ENCODE data around the gene TMA7B. TPM values are rescaled to one million over a fixed set of nuclear protein-coding genes. Genes with fewer than 3 reads are reported as not detected.

The TMA7B gene
- total and polyA plus RNA-seq, 8 donors = 0.13 to 0.17 TPM; not detected in 6

- ATAC-seq = no peak
- WGBS, 2 donors = 66 to 72% methylated on average over 5 of the region's 5 CpGs
- Histone ChIP-seq H3K9me3 (no peaks in the 10 kb centered on the region), H3K4me1 (peaks cover 0 to 7% (median 0%) of the 10 kb centered on the region in 3 donors), H3K27ac (no peak overlapping the region), H3K36me3 (no peaks in the 10 kb centered on the region), H3K27me3 (no peaks in the 10 kb centered on the region), H3K4me3 (no peak overlapping the region)
- FAIRE-seq = no peak
- intact Hi-C loops (cut with DNase I) = no loop called here
- no peak for TF ChIP-seq CTCF (IDR thresholded peaks at IDR 0.05)
- DNase-seq = no peak
Measured at GRCh38 chr22:39965748-39966147, 5.6 kb downstream of the TMA7B start.

- Histone ChIP-seq H3K9me3 (no peaks in the 10 kb centered on the region), H3K27ac (peak overlapping the region in 2 of 4 donors; percentile 16 to 29), H3K4me3 (no peak overlapping the region), H3K27me3 (no peaks in the 10 kb centered on the region), H3K36me3 (no peaks in the 10 kb centered on the region), H3K4me1 (peaks cover 0 to 7% (median 0%) of the 10 kb centered on the region in 3 donors)
- FAIRE-seq (no peak), ATAC-seq (no peak), DNase-seq (no peak)
- intact Hi-C loops (cut with DNase I) = no loop called here
- 91% methylated on average over 2 of the region's 2 CpGs for WGBS, 2 donors
- TF ChIP-seq CTCF (IDR thresholded peaks at IDR 0.05) = no peak
Measured at GRCh38 chr22:39966470-39966869, 6.3 kb downstream of the TMA7B start.

GRCh38 chr22:39967103-39967829, 7.1 kb downstream of the TMA7B start:
- peaks cover 0 to 7% (median 0%) of the 10 kb centered on the region in 3 donors for H3K4me1 ChIP-seq
- no peaks in the 10 kb centered on the region for H3K36me3 ChIP-seq
- TF ChIP-seq CTCF (IDR thresholded peaks at IDR 0.05) = no peak
- intact Hi-C loops (cut with DNase I) = no loop called here
- DNase-seq = peak in 1 of 6 donors; percentile 60
- no peaks in the 10 kb centered on the region for H3K9me3 ChIP-seq
- no peak overlapping the region for H3K4me3 ChIP-seq
- peak; percentile 59 to 82 (median 78) for ATAC-seq
- 43 to 47% methylated on average over 9 of the region's 9 CpGs for WGBS, 2 donors
- peak overlapping the region in 3 of 4 donors; percentile 16 to 43 (median 29) for H3K27ac ChIP-seq
- FAIRE-seq = no peak
- no peaks in the 10 kb centered on the region for H3K27me3 ChIP-seq

- WGBS, 2 donors = 67 to 70% methylated on average over 20 of the region's 20 CpGs
- ATAC-seq = peak; percentile 16 to 73 (median 66)
- H3K36me3 ChIP-seq = no peaks in the 10 kb centered on the region
- H3K4me3 ChIP-seq = no peak overlapping the region
- peak overlapping the region; percentile 17 to 54 (median 44) for H3K27ac ChIP-seq
- TF ChIP-seq CTCF (IDR thresholded peaks at IDR 0.05) = no peak
- peak in 3 of 6 donors; percentile 45 to 55 (median 46) for DNase-seq
- no peak for FAIRE-seq
- no peaks in the 10 kb centered on the region for H3K9me3 ChIP-seq
- H3K27me3 ChIP-seq = no peaks in the 10 kb centered on the region
- intact Hi-C loops (cut with DNase I) = no loop called here
- H3K4me1 ChIP-seq = peaks cover 0 to 7% (median 0%) of the 10 kb centered on the region in 3 donors
Measured at GRCh38 chr22:39967996-39968972, 8.1 kb downstream of the TMA7B start.
